Vagina (tissue), 2 donors: ENCODE results near the gene NKPD1.

Source experiments
- CTCF ChIP-seq, 3 experiments: fragments of 450-650 bp in 2 of 3; fragments of 200-600 bp in 1 of 3; sonication (generic) in 1 of 3; IDR thresholded peaks; one replicate each; pipeline ENCODE4 v1.5.1; 2017 to 2019; ENCODE audit warnings: antibody characterized with exemption in 3 of 3, mild to moderate bottlenecking in 2 of 3, moderate library complexity in 2 of 3
- POLR2A ChIP-seq, 2 donors: fragments of 450-650 bp; IDR thresholded peaks; one replicate each; pipeline ENCODE4 v1.6.1; 2017; ENCODE audit warnings: antibody characterized with exemption in 2 of 2, mild to moderate bottlenecking in 2 of 2, moderate library complexity in 2 of 2
- POLR2AphosphoS5 ChIP-seq, 2 donors: sonication (generic); formaldehyde crosslinking; IDR thresholded peaks; one replicate each; pipeline ENCODE4 v1.9.0; 2017; ENCODE audit warnings: antibody characterized with exemption in 2 of 2, mild to moderate bottlenecking in 2 of 2, low read depth in 1 of 2; ENCODE audit not compliant: insufficient read depth in 1 of 2

- no peak for TF ChIP-seq CTCF (IDR thresholded peaks at IDR 0.05)
- TF ChIP-seq POLR2AphosphoS5 (IDR thresholded peaks at IDR 0.05; ENCODE audit: insufficient read depth in 1 of 2, low read depth in 1 of 2) = no peak
- TF ChIP-seq POLR2A (IDR thresholded peaks at IDR 0.05) = no peak
Observed at GRCh38 chr19:45140144-45140503, 20.7 kb downstream of the NKPD1 start.
